ENCODE results near the gene TRIM24. TPM values are rescaled to one million over a fixed set of nuclear protein-coding genes. Genes with fewer than 3 reads are reported as not detected.
"Not testable (repeated sequence)": the region's sequence is repeated elsewhere in the genome, so short reads cannot be mapped to it uniquely, and the experiment has no call there.

Gene TRIM24
- total RNA-seq, 1 experiment from 2014 or later = 12.3 TPM

DNA sequence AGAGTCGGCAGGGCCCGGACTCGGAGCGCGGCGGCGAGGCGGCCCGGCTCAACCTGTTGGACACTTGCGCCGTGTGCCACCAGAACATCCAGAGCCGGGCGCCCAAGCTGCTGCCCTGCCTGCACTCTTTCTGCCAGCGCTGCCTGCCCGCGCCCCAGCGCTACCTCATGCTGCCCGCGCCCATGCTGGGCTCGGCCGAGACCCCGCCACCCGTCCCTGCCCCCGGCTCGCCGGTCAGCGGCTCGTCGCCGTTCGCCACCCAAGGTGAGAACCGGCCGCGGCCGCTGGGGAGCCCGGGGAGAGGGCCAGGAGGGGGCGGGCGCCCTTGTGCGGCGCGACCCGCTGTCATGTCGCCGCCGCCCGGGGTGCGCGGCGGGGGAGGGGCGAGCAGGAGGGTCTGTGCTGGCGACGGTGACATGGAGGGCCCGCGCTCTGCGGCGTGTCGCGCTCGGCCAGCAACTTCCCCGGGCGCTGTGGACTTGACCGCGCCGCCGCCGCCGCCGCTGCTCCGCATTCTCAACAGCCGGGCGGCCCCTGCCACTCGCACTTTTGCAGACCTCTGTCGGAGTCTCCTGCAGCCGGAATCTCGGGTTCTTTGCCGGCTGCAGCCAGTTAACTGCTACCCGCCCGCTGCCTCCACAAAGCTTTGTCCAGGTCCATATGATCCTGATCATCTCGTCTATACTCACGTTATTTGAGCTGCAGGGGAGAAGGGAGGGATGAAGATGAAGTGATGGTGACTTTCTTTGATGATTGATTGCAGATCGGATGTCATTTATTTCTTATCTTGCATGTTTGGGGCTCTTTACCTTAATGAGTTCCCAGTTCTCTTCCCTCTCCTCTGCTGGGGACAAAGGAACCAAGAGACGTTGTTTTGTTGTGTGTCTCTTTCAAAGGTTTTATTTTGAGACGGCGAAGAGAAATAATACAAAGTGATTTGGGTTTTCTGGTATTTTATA is 869 bp downstream of the TRIM24 start:
- DNase-seq (ENCODE audit: low read depth) = peak; percentile 44

- not testable (repeated sequence) for DNase-seq (ENCODE audit: low read depth)
Observed at GRCh38 chr7:138463291-138463618, 3.2 kb downstream of the TRIM24 start.

DNA sequence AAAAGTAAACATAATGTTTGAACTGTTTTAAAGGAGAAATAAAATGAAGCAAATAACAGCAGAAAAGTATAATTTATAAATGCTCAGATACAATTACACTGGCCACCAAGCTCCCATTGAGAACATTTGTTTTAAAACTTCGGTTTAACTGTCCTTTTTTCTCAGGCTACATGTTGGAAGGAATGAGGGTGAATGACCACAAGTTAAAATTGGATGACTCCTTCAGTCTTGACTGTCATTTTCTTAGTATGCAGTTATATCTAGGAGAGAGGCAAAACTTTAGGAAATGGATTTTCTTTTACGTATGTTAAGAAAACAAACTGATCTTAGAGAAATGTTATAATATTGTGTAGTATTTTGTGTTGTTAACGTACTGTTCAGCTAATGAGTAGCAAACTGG is 5.0 kb downstream of the TRIM24 start:
- DNase-seq (ENCODE audit: low read depth) = no peak

DNA sequence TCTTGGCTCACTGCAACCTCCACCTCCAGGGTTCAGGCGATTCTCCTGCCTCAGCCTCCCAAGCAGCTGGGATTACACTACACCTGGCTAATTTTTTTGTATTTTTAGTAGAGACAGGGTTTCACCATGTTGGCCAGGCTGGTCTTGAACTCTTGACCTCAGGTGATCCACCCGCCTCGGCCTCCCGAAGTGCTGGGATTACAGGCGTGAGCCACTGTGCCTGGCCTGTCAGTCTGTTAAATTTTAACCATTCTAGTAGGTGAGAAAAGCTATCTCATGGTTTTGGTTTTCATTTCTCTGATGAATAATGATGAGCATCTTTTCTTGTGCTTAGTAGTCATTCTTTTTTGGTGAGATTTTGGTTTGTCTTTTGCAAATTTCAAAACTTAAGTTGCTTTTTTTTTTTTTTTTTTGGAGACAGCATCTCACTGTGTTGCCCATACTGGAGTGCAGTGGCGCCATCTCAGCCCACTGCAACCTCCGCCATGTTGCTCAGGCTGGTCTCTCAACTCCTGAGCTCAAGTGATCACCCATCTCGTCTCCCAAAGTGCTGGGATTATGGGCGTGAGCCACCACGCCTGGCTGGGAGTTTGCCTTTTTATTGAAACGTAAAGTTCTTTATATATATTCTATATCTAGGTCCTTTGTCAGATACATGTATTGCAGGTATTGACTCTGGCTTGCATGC is 6.2 kb downstream of the TRIM24 start:
- not testable (repeated sequence) for DNase-seq (ENCODE audit: low read depth)

GRCh38 chr7:138468244-138469123 is 8.4 kb downstream of the TRIM24 start:
- DNase-seq (ENCODE audit: low read depth) = no peak

GRCh38 chr7:138470391-138471157 is 10.5 kb downstream of the TRIM24 start:
- no peak for DNase-seq (ENCODE audit: low read depth)

DNA sequence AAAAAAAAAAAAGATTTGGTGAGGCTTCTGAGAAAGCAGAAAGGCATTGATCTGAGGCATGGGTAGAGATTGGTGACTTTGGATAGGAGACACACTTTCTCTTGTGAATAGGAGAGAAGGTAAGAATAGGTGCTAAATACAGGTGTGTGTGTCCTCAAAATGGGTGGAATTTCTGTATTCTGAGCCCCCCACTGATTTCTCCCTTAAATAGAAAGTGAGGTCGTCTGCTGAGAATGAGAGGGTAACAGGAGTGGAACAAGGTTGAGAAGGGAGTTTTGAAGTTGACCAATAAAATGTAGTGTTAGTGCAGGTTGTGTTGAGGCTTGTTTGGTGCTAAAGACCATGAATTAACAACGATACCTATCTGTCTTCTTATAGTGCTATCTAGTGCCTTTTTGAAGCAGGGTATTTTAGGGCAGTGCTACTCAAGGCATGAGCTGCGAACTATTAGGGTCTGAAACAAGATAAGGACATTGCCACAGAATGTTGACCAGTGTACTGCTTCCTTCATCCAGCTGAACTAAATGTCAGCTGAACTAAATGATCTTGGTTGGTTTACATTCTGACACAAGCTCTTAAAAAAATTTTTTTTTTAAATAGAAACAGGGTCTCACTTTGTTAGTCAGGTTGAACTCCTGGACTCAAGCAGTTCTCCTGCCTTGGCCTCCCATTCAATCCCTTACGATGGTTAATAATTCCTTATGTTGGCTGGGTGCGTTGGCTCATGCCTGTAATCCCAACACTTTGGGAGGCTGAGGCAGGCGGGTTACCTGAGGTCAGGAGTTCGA is 12.4 kb downstream of the TRIM24 start:
- no peak for DNase-seq (ENCODE audit: low read depth)

- DNase-seq (ENCODE audit: low read depth) = no peak
Observed at GRCh38 chr7:138475377-138475776, 15.3 kb downstream of the TRIM24 start.

- no peak for DNase-seq (ENCODE audit: low read depth)
Observed at GRCh38 chr7:138477081-138477578, 17.1 kb downstream of the TRIM24 start.

GRCh38 chr7:138477581-138477980 is 17.5 kb downstream of the TRIM24 start:
- DNase-seq (ENCODE audit: low read depth) = no peak

GRCh38 chr7:138478499-138478908 is 18.4 kb downstream of the TRIM24 start:
- no peak for DNase-seq (ENCODE audit: low read depth)

DNA sequence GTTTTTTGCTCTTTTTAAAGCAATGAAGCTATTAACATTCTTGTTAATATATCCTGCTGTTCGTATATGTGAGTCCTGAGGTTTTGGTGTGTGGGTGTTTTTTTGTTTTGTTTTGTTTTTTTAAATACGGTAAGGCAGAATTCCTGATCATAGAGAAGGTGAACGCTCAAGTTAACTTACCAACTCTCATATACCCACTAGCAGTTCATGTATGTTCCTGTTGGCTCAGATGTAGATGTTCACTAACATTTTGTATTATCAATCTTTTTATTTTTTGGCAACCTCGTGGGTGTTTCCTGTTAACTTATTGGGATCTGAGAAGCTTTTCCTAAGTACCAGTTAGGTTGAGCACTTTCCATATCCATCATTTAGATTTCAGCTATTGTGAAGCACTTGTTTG is 20.5 kb downstream of the TRIM24 start:
- DNase-seq (ENCODE audit: low read depth) = no peak

- no peak for DNase-seq (ENCODE audit: low read depth)
Observed at GRCh38 chr7:138481447-138482380, 21.7 kb downstream of the TRIM24 start.

GRCh38 chr7:138483531-138483930 is 23.5 kb downstream of the TRIM24 start:
- no peak for DNase-seq (ENCODE audit: low read depth)

GRCh38 chr7:138485508-138485907 is 25.4 kb downstream of the TRIM24 start:
- not testable (repeated sequence) for DNase-seq (ENCODE audit: low read depth)

- not testable (repeated sequence) for DNase-seq (ENCODE audit: low read depth)
Observed at GRCh38 chr7:138489139-138489538, 29.1 kb downstream of the TRIM24 start.

DNA sequence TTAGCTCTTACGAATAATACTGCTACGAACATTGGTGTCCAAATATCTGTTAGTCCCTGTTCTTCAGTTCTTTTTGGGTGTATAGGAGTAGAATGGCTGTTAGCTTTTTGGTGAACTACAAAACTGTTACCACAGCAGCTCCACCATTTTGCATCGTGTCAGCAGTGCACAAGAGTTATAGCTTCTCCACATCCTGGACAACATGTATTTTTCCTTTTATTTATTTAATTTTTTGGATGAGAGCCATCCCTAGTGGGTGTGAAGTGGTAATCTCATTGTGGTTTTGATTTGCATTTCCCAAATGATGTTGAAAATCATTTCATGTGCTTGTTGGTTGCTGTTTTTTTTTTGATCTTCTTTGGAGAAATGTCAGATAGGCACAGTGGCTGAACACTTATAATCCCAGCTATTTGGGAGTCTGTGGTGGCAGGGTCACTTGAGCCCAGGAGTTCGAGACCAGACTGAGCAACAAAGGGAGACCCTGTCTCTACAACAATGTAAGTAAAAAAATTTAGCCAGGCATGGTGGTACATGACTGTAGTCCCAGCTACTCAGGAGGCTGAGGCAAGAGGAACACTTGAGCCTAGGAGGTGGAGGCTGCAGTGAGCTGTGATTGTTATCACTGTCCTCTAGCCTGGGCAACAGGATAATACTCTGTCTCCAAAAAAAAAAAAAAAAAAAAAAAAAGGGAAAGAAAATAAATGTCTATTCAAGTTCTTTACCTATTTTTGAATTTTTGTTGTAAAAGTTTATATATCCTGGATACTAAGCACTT is 31.7 kb downstream of the TRIM24 start:
- no peak for DNase-seq (ENCODE audit: low read depth)

- no peak for DNase-seq (ENCODE audit: low read depth)
Observed at GRCh38 chr7:138492423-138492822, 32.4 kb downstream of the TRIM24 start.
